Activated naive CD4-positive, alpha-beta T cell (primary cell): ENCODE results near the gene PEAK3.

Source experiments
- DNase-seq, 4 experiments: peaks; one replicate each; lab custom pipeline; 2025; lab: John Stamatoyannopoulos, UW

Gene PEAK3

GRCh38 chr19:2270423-2271233, 11.3 kb downstream of the PEAK3 start:
- peak in 3 of 4 experiments; percentile 31 to 51 (median 43) for DNase-seq

GRCh38 chr19:2270157-2270422, 11.9 kb downstream of the PEAK3 start:
- peak in 1 of 4 experiments; percentile 43 for DNase-seq

DNA sequence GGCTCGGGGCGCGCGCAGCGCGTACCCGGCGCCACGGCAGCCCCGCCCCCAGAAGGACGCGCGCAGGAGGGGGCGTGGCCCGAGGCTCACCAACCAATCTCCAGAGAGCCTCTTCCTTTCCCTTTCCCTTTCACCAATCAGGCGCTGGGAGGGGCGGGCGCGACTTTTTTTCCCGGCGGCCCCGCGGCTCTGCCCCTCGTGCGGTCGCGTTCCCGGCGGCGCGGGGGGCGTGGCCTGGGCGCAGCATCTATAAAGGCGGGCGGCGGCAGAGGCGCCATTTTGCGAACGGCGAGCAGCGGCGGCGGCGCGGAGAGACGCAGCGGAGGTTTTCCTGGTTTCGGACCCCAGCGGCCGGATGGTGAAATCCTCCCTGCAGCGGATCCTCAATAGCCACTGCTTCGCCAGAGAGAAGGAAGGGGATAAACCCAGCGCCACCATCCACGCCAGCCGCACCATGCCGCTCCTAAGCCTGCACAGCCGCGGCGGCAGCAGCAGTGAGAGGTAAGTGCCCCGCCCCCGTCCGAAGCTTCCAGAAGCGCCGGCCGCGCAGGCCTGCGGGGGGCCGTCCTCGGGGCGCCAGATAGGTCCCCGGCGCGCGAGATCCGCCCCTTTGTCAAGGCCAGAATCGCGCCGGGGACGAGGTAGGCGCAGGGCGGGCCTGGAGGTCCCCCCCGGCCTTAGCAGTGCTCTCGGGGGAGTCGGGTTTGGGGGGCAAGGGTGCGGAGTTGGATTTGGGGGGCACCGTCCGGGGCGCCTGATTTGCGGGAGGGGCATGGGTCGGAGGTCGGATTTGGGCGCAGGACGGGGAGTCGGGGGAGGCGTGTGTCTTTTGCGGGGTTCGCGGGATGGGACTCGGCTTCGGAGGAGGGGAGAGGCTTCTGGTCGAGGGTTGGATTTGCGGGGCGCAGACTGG, 12.5 kb downstream of the PEAK3 start:
- peak; percentile 98 to 99 (median 99) for DNase-seq

GRCh38 chr19:2268861-2269243, 13.1 kb downstream of the PEAK3 start:
- no peak for DNase-seq

- no peak for DNase-seq
These were observed 13.5 kb downstream of the PEAK3 start for GRCh38 chr19:2268480-2268830.

DNA sequence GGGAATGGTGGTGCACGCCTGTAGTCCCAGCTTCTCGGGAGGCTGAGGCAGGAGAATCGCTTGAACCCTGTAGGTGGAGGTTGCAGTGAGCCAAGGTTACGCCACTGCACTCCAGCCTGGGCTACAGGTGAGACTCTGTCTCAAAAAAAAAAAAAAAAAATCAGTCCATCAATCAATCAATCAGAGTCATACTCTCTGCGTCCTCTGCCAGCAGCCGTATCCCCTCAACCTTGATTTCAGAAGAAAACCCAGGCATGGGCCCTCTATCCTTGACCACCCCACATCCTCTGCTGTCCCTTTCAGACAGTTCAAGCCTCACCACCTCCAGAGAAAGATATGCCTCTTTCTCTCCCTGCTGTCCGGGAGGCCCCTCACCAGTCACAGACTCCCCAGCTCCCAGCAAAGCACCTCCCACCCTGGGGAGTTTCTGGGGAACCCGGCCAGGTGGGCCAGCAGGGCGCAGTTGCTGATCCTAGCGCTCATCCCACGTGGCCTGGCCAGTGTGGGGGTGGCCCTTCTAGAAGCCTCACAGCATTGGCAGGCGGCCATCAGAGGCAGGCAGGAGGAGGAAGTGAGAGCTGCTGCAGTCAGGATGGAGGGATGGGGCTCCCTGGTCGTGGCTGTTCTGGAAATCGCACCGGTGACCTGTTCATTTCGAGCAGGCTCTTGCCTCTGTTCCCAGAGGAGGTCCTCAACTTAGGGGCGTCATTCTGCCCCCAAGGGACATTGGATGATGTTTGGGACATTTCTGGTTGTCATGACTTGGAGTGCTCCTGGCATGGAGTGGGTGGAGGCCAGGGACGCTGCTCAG, 15.6 kb downstream of the PEAK3 start:
- DNase-seq, result no peak

GRCh38 chr19:2261438-2262172, 20.4 kb downstream of the PEAK3 start:
- peak in 1 of 4 experiments; percentile 41 for DNase-seq

DNA sequence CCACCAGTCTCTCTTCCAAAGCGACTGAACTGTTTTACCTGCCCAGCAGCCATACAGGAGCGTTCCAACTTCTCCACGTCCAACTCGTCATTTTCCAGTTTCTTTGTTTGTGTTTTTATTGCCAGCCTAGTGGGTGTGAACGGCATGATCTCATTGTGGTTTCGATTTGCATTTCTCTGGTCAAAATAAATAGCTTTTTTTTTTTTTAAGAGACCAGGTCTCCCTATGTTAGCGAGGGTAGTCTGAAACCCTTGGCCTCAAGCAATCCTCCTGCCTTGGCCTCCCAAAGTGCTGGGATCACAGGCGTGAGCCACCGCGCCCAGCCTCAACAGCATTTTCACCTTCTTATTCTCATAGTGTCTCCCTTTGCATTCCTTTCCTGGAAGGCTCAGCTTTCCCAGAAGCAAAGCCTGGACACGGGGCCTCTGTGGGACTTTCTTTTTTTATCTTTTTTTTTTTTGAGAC, 21.6 kb downstream of the PEAK3 start:
- DNase-seq, result no peak

DNA sequence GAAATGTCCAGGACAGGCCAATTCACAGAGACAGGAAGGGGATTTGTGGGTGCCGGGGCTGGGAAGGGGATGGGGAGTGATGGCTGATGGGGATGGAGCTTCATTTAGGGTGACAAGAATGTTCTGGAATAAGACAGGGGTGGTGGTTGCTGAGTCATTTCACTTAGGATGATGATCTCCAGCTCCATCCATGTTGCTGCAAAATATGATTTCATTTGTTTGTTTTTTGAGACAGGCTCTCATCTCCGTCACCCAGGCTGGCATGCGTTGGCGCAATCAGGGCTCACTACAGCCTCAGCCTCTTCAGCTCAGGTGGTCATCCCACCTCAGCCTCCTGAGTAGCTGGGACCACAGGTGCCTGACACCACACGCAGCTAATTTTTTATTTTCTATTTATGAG, 22.6 kb downstream of the PEAK3 start:
- DNase-seq, result no peak

GRCh38 chr19:2255982-2256685, 25.8 kb downstream of the PEAK3 start, which contains the start of gene JSRP1:
TSS of gene JSRP1 (minus strand) at chr19:2256417. CDS start at chr19:2255314, 1,103 bp downstream.
- no peak for DNase-seq

GRCh38 chr19:2255112-2255845, 26.7 kb downstream of the PEAK3 start:
- DNase-seq, result no peak

GRCh38 chr19:2254064-2254872, 27.7 kb downstream of the PEAK3 start:
- DNase-seq, result no peak

- DNase-seq, result peak in 2 of 4 experiments; percentile 47 to 62
These were observed 28.6 kb downstream of the PEAK3 start for GRCh38 chr19:2253106-2254063.

DNA sequence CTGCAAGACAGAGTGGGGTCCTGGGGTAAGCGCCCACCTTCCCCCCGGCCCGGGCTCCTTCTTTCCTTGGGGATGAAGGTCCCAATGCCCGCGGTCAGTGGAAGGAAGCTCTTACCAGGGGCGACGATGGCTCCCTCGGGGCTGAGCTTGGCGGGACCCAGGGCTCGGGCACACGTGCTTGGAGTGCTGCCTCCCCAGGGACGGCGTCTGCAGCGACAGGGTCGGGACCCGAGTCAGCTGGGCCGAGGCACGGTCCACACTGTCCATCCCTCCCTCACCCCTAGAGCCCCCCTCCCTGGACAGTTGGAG, 29.2 kb downstream of the PEAK3 start:
- no peak for DNase-seq

GRCh38 chr19:2252055-2252796, 29.7 kb downstream of the PEAK3 start:
- DNase-seq, result no peak

GRCh38 chr19:2251106-2252054, 30.6 kb downstream of the PEAK3 start:
- no peak for DNase-seq

DNA sequence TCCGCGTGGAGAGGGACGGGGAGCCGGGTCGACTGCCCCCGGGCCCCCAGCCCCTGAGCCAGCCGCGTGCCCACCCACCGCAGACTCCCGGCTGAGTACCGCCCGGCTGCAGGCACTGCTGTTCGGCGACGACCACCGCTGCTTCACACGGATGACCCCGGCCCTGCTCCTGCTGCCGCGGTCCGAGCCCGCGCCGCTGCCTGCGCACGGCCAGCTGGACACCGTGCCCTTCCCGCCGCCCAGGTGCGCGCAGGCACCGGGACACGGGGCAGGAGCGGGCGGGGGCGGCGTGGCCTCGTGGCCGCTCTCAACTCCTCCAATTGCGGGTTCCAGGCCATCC, 31.2 kb downstream of the PEAK3 start:
- no peak for DNase-seq
